HPDE6-E6E7 (cell line): ENCODE results near the gene NSDHL.
A peak's percentile ranks its signal among the peaks of the same experiment; 100 is the strongest.
"Not testable (repeated sequence)": the region's sequence is repeated elsewhere in the genome, so short reads cannot be mapped to it uniquely, and the experiment has no call there.

Experiments used
- DNase-seq: peaks from one replicate; pipeline ENCODE4 v3.0.0; 2011; ENCODE audit warnings: missing footprints; ENCODE audit errors: extremely low spot score

NSDHL gene

GRCh38 chrX:152893980-152894610, 63.2 kb downstream of the NSDHL start:
- peak; percentile 68 for DNase-seq

- DNase-seq, result no peak
Observed at GRCh38 chrX:152895121-152895520, 64.3 kb downstream of the NSDHL start.

DNA sequence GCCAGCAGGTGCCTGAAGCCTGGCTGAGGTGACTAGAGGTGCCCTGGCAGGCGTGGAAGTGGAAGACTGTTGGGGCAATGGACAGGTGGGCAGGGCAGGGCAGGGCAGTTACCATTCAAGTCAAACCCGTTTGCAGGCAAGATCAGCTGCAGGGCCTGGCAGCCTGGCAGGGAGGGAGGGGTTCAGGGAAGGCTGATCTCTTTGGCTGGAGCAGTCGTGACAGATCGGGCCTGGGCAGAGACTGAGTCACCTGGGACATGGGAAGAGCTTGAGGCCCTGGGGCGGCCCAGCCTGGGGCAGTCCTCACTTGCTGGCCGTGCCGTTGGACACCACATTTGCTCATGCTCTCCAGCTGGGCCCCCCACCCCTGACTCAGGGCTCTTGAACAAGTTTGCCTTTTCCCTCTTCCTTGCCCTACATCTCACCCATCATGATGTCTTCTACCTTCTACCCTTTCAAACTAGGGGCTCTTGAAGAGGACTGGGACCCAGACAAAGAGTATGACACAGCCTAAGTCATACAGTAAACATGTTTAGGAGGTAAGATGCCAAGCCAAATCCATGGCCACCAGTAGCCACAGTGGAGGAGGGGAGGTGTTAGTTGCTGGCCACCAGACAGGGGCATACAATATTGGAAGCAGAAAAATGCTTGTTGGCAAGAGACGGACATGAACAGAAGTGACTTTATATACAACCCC, 65.0 kb downstream of the NSDHL start:
- peak; percentile 91 for DNase-seq

DNA sequence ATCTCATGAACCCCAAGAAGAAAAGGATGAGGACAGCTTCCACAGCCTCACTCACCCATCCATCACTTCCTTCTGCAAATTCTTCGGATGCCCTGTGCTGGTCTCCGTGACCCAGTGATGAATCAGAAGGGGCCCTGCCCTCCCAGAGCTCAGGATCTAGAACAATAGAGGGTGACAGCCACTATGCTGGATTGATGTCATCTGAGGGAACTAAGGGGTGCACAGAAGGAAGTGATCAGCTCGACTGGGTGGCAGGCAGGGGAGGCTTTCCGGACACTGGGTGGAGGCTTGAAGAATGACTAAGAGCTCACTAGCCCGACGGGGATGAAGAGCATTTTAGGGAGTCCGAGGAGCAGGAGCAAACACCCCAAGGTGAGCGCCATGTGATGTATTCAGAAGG, 65.6 kb downstream of the NSDHL start:
- DNase-seq, result peak; percentile 51

- DNase-seq, result peak; percentile 80
Observed at GRCh38 chrX:152897222-152898131, 66.6 kb downstream of the NSDHL start, which contains the start of gene ZNF185. Gene ZNF185 (plus strand): TSS chrX:152898067. CDS start chrX:152914490, 16,423 bp downstream.

- no peak for DNase-seq
Observed at GRCh38 chrX:152898442-152898841, 67.6 kb downstream of the NSDHL start.

DNA sequence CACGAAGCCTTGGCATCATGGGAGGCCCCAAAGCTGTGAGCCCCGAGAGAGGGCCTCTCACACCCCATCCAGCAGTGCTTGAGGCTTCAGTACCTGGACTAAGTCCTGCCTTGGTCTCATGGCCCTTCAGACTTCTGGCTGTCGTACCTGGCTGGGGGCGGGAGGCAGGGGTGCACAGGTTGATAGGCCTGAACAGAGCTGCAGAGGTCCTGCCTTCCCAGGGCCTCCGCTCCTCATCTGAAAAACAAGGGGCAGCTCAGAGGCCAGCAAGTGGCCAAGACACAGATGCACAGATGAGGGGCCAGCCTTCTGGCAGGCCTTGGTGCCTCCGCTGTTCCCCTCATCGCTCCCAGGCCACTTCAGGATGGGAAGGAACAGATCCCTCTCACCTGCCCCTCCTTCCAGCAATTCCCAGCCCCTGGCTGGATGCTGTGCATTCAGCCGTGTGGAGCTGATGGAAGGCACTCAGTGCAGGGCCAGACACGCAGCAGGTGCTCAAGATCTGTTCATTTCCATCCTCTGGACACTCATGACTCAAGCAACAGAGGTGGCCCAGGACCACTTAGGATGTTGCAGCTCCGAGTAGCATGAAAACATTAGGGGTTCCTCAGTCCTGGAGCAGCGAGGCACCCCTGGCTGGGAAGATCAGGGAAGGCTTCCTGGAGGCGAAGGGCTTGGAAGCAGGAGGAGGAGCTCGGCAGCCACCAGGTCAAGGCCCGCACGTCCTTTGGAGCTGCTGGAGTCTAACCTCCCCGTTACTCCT, 68.4 kb downstream of the NSDHL start:
- DNase-seq, result no peak

- DNase-seq, result no peak
Observed at GRCh38 chrX:152899874-152900719, 69.2 kb downstream of the NSDHL start.

DNA sequence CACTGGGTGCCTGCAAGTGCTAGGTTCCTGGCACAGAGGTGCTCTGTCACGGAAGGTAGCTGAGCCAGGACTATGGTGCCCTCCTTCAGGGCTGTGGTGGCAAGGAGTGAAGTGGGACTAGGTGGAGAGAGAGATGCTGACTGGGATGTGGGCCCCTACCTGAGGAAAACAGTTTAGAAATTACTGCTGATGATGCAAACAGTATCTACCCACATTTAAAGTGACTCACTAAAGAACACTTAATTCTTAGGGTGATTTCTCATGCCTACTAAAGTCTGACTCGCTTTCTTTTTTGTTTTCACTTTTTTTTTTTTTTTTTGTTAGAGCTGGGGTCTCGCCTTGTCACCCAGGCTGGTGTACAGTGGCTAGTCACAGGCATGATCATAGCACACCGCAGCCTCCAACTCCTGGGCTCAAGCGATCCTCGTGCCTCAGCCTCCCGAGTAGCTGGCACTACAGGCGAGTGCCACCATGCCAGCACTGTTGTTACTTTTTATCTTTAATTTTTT, 70.1 kb downstream of the NSDHL start:
- no peak for DNase-seq

- DNase-seq, result no peak
Observed at GRCh38 chrX:152901816-152902501, 71.1 kb downstream of the NSDHL start.

GRCh38 chrX:152902502-152902820, 71.6 kb downstream of the NSDHL start:
- DNase-seq, result no peak

GRCh38 chrX:152903589-152903988, 72.7 kb downstream of the NSDHL start:
- no peak for DNase-seq

- peak; percentile 83 for DNase-seq
Observed at GRCh38 chrX:152904151-152905080, 73.6 kb downstream of the NSDHL start.

- no peak for DNase-seq
Observed at GRCh38 chrX:152905081-152905420, 74.2 kb downstream of the NSDHL start.

- DNase-seq, result no peak
Observed at GRCh38 chrX:152907084-152907651, 76.3 kb downstream of the NSDHL start.

- no peak for DNase-seq
Observed at GRCh38 chrX:152908486-152908885, 77.6 kb downstream of the NSDHL start.

DNA sequence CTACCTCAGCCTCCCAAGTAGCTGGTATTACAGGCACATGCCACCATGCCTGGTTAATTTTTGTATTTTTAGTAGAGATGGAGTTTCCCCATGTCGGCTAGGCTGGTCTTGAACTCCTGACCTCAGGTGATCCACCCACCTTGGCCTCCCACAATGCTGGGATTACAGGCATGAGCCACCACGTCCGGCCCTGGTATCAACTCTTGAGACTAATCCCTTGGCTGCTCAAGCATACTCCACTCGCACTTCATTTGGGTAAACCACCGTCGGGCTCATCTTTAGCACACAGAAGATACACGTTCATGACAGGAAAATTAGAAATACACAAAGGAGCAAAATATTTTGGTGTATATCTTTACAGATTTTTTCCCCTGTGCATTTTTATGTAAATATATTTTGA, 79.2 kb downstream of the NSDHL start:
- DNase-seq, result not testable (repeated sequence)

DNA sequence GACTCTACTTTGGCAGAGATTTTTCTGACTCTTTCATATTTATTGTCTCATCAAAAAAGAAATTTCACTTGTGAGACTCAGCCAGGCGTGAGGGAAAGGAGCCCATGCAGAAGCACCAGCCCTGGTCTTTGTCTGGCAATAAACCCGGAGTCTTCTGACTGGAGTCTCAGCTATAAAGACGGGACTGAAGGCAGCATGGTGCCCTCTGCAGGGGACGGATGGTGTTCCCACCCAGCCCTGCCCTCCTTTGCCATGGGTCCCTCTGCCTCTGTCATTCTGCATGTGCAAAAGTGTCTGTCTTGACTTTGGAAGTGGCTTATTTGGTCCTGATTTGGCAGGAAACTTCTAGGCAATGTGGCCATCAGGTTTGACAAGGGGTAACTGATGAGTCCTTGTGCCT, 81.2 kb downstream of the NSDHL start:
- DNase-seq, result no peak

- no peak for DNase-seq
Observed at GRCh38 chrX:152912641-152913040, 81.8 kb downstream of the NSDHL start.
